Measurements from ENCODE around the gene GTF2H4.
A peak's percentile ranks its signal among the peaks of the same experiment; 100 is the strongest.
"Not testable (repeated sequence)": the region's sequence is repeated elsewhere in the genome, so short reads cannot be mapped to it uniquely, and the experiment has no call there.

Gene GTF2H4

DNA sequence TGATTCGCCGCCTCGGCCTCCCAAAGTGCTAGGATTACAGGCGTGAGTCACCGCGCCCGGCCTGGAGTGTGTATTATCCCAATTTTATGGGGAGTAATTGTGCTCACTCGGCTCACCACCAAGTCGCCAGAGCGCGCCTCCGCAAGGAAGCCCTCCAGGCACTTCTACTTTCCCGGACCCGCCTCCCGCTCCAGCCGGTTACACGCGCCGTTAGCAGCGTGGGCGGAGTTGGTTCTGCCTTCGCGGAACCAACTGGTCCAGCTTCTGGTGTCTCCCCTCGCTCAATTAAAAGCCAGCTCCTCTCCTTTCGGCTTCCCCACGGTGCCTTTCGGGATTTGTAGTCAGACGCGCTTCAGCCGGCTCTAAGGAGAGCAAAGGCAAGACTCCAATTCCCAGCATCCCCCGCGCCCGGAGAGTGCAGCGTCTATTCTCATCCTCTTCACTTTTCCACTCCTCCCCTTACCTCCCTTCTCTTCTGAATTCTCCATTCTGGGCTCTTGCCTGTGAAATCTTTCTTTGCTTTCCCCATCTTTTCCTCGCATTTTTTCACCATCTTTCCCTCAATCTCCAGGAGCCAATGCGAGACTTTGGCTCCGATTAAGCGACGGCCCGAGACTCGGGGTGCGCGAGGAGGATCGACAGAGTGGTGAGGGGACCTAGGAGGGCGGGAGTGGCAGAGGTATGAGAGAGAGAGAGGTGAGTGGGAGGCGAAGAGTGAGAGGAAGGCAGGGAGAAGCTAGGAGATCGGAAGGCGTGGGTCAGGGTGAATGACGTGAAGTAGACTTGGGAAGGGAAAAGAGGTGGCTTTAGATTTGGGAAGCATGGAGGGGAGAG lies at the start of gene GTF2H4:
GTF2H4 (plus strand) TSS at position 450 of the 834 bp plus-strand sequence.
- ATAC-seq = peak; percentile 99 to 100

DNA sequence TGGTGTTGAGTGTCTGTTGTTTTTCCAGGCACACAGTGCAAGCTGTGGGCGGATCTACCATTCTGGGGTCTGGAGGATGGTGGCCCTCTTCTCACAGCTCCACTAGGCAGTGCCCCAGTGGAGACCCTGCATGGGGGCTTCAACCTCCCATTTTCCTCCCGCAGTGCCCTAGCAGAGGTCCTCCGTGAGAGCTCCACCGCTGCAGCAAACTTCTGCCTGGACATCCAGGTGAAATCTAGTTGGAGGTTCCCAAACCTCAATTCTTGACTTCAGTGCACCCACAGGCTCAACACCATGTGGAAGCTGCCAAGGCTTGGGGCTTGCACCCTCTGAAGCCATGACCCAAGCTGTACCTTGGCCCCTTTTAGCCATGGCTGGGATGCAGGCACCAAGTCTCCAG lies 48.3 kb upstream of the GTF2H4 start:
- not testable (repeated sequence) for ATAC-seq

DNA sequence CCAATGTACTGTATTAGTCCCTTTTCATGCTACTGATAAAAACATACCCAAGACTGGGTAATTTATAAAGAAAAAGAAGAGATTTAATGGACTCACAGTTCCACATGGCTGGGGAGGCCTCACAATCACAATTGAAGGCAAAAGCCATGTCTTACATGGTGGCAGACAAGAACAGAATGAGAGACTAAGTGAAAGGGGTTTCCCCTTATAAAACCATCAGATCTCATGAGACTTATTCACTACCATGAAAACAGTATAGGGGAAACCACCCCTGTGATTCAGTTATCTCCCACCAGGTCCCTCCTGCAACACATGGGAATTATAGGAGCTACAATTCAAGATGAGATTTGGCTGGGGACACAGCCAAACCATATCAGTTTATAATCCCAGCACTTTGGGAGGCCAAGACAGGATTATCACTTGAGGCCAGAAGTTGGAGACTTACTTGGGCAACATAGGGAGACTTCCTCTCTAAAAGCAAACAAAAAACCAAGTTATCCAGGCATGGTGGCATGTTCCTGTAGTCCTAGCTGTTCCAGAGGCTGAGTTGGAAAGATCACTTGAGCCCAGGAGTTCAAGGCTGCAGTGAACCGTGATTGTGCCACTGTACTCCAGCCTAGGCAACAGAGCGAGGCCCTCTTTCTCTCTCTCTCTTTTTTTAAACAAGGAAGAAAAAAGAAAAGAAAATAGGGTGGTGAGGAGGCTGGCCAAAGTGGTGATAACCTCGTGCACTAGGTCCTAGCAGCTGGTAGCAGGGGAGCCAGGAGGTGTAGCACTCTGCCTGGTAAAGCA lies 46.6 kb upstream of the GTF2H4 start:
- peak; percentile 48 to 66 for ATAC-seq

DNA sequence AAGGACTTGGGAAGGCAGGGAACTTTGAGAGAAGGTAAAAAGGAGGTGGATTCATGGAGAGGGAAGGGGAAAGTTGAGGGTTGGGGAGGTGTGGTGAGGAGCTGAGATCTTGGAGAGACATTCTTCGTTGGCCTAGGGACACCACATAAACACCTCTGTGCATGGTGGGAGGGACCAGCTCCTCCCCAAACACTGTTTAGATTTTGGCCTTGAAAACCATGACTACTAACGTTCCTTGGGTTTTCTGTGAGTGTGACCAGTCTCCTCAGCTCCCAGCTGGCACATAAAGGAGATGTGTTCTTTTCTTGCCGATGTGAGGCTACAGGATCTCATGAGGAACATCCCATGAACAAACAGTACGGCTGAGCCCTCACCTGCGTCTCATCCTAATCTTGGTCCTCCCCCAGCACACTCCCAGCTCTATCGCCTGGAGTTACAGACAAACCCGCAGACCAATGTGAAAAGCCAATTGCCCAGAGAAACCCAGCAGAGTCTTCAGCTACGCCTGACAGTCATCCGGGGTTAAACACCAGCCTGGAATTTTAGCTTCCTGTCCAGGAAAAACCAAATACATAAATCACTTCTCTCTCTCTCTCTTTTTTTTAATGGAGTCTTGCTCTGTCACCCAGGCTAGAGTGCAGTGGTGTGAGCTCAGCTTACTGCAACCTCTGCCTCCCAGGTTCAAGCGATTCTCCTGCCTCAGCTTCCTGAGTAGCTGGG lies 45.7 kb upstream of the GTF2H4 start:
- ATAC-seq = no peak

DNA sequence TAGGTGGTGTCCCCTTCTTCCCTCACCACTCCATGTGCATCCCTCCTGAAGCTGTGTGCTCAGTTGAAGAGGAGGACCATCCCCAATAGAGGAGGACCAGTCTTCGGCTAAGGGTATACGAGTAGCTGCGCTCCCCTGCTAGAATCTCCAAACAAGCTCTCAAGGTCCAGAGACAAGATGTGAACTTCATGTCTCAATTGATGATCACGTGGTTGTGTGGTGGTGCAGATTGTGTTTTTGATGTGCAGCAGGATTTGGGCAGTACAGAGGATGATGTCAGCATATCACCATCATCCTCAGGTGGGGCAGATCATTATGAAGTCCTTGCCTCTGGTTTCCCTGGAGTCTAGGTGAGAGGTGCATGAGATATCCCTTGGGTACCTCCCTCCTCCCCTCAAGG lies 43.7 kb upstream of the GTF2H4 start:
- ATAC-seq = no peak

DNA sequence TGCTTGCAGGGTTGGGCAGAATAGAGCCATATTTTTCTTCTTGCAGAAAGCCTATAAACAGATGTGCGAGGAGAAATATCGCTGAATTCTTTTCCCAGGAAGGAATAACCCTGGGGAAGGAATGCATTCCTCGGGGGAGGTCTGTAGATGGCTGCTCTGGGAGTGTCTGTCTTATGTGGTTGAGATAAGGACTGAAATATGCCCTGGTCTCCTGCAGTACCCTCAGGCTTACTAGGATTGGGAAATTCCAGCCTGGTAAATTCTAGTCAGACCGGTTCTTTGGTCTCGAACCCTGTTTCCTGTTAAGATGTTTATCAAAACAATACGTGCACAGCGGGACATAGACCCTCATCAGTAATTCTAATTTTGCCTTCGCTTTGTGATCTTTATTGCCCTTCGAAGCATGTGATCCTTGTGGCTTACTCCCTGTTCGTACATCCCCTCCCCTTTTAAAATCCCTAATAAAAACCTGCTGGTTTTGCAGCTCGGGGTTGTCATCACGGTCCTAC lies 38.7 kb upstream of the GTF2H4 start:
- ATAC-seq = not testable (repeated sequence)

DNA sequence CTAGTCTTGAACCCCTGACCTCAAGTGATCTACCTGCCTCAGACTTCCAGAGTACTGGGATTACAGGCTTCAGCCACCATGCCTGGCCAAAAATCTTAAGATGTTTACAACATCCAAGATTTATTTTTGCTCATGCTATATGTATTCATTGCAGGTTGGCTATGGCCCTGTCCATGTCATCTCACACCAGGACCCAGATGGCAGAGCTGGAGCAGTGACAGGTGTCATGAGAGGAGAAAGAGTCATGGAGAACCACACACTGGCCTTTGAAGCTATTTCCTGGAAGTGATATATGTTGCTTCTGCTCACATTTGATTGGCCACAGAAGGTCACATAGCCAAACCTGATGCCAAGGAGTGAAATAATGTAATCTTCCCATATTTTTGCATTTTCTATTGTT lies 37.5 kb upstream of the GTF2H4 start:
- ATAC-seq = no peak

DNA sequence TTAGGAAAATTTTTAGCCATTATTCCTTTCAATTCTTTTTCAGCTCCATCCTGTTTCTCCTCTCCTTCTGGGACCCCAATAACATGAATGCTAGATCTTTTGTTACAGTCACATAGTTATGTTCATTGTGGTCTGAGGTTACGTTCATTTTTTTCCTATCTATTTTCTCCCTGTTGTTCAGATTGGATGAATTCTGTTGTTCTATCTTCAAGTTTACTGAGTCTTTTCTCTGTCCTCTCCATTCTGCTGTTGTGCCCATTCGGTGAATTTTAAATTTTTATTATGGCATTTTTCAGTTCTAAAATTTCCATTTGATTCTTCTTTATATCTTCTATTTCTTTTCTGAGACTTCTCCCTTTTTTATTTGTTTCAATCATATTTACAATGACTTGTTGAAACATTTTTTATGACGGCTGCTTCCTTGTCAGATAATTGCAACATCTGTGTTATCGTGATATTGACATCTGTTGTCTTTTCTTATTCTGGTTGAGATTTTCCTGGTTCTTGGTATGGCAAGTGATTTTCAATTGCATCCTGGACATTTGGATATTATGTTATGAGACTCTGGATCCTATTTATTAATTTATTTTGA lies 36.3 kb upstream of the GTF2H4 start:
- ATAC-seq = no peak

DNA sequence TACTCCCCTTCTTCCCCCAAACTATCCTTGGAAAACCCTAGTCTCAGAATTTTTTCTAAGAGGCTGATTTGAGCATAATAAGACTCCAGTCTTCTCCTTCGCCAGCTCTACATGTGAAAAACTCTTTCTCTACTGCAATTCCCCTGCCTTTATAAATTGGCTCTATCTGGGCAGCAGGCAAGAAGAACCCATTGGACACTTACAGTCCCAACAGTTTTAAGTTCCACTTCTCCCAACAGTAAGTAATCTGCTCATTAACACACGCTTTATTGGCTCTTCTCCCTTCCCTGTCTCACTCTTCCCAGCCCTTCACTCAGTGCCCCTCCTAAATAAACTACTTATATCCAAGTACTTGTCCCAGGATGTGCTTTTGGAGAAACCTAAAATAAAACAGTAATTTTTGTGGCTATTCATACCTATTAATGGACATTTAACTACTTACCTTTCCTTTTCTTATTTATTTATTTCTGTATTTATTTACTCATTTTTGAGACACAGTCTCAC lies 34.8 kb upstream of the GTF2H4 start:
- no peak for ATAC-seq

DNA sequence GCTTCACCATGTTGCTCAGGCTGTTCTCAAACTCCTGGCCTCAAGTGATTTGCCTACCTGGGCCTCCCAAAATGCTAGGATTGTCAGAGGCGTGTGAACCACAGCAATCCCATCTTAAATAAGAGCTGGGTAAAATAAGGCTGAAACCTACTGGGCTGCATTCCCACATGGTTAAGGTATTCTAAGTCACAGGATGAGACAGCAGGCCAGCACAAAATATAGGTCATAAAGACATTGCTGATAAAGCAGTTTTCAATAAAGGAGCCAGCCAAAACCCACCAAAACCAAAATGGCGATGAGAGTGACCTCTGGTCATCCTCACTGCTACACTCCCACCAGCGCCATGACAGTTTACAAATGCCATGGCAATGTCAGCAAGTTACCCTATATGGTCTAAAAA lies 34.2 kb upstream of the GTF2H4 start:
- not testable (repeated sequence) for ATAC-seq

DNA sequence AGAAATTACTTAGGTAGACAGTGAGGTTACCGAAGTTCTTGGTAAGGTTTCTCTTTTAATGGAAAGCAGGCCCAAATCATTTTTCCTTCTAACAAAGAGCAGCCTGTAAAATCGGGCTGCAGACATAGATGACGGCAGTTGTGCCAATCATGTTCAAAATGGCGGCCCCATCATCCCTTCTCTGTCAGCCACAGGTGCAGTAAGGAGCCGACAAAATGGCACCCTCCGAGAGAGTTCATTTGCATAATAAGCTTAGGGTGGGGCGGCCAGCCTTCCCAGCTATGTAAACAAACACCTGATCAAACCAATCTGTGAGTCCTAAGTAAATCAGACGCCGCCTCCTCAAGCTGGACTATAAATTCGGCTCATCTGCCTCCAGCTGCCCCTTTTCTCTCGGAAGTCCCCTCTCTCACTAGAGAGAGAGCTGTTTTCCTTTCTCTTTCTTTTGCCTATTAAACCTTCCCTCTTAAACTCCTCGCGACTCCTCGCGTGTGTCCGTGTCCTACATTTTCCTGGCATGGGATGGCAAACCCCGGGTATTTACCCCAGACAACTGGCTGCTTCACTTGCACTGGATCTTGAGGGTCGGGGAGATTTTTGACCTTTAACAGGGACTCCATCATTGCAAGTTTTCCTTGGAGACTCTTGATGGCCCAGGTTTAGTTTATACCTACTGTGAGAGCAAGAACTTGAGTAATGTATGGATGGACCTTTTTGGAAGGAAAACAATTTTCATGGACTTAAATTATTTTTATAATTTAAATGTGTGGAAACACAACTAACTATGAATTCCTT lies 32.6 kb upstream of the GTF2H4 start:
- ATAC-seq = no peak

DNA sequence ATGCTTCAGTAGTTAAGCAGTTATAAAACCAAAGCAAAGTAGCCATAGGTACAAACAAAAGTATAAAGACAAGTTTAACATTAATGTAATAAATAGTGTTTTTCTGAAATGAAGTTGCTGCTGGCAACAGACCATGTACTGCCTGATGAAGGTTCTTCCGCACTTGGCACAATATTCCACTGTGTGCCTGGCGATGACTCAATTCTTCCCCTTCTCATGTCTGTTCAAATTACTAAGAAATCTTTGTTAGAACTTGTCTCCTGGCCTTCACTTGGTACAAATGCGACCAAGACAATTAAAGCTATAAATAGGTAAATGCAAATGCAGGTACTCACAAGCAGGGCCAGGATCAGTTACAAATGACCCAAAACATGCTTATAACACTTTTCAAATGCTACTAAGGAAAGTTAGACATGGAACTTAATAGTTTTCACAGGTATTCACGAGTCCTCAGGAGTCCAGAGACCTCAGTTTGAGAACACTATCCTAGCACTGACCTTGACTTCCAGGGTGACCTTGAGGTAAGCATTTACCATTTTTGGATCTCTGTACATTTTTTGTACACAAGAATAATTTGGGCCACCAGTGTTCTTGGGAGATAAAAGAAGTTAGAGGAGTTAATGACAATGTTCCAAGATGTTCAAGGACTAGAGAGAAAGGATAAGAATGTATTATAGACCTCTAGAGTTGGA lies 31.8 kb upstream of the GTF2H4 start:
- ATAC-seq = no peak

DNA sequence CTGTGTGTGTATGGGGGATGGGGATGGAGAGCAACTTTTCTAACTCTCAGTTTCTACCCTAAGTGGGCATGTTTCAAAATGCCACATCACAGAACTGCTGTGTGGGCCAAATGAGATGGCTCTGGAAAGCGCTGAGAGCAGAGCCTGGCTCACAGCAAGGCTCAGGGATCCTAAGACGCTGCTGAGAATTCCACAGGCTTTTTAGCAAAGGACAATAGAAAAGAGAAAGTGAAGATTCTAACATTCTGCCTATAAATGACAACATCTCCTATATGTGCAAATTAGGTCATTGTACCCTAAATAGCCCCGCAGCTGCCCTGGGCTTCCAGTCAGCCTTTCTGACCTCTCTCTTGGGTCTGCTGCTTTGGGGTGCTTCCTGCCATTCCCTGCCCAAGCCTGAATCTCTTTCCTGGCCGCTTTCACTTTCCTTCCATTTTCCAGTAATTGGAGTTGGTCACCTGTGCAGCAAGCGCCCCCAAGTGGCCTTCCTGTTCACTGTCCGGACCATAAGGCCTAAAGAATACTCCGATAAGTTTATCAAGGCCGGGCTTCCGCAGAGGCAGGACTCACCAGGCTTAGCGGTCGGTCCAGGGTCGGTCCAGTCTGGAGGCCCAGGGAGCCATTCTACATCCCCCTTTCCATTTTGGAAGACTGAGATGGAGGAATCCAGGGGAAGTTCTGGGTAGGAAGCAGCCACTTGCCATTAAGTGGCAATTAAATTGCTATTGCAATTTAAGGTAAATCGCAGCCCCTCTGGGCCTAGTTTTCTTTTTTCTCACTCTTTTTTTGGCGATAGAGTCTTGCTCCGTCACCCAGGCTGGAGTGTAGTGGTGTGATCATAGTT lies 30.4 kb upstream of the GTF2H4 start:
- peak; percentile 75 to 77 for ATAC-seq

DNA sequence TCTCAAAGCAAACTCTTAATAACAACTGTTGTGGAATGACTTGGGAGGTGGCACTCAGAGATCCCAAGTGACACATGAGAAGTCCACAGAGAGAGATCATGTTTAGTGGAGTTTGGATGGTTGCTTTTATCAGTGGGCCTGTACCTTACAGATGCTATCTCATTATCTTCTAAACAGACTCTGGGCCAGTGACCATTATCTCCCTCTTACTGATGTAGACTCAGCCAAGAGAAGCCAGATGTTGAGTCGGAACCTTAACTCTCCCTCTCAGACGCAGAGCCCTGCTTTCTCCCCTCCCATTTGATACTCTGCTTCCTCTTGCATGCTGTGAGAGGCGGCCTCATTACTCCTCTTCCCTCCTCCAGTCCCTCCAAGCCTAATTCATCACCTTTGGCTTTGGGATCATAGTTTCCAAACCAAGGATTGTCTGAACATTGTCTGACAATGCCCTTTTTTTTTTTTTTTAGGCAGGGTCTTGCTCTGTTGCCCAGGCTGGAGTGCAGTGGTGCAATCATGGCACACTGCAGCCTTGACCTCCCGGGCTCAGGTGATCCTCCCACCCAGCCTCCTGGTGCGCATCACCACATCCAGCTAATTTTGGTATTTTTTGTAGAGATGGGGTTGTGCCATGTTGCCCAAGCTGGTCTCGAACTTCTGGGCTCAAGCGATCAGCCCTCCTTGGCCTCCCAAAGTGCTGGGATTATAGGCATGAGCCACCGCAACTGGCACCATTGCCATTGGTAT lies 28.2 kb upstream of the GTF2H4 start:
- no peak for ATAC-seq

DNA sequence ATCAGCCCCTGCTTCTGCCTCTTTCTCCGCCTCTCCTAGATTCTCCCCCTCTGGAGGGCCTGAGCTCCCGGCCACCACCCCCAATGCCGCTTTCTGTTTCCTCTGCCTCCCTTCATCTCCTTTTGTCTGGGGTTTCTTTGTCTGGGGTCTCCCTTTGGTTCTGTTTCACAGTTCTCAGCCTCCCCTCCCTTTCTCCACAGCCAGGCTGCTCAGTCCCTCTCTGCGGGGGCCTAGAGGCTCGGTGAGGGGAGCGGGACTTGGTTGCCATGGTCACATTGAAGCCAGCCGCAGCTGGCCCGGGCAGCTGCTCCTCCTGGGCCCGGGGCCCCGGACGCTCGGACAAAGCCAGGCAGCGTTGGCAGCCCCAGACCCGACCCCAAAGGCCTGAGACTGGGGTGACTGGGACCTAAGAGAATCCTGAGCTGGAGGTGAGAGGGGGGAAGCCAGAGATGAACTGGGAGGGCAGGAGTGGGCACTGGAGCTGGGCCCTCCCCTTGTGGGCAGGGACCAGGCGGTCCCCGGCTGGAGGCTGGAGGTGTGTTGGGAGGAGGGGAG lies 27.2 kb upstream of the GTF2H4 start:
- ATAC-seq = no peak

DNA sequence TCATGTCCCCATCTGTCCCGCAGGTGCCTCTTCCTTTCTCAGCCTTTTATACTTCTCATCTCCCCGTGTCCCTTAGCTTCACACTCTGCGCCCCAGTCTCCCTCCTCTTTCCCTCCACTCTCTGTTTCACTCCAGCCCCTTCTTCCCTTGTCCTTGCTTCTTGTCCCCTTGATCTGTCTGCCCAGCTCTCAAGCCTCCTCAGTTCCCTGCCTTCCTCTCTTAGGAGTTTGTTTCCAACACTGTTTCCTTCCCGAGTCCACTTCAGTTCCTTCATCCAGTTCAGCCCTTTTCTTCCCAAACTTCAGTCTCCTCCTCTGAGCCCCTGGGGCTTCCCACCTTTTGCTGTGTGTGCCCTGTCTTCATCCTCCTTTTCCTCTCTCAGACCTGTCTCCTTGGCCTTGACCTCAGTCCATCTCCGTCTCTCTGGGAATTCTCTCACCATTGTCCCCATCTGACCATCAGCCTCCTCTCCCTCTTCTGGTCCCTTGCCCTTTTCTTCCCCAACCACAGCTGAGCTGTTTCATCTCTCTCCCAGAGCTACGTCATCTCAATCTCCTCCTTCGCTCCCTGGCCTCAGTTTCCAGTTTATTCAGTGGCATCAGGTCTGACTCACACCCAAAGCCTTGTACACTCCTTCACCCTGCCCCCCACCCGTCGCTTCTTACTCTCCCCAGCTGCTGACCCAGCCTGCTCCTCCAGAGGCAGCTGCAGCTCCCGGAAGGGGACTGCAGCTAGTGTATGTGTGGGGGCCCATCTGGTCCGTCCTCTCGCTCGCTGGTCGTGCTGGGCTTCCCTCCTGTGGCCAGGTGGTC lies 26.4 kb upstream of the GTF2H4 start:
- no peak for ATAC-seq

DNA sequence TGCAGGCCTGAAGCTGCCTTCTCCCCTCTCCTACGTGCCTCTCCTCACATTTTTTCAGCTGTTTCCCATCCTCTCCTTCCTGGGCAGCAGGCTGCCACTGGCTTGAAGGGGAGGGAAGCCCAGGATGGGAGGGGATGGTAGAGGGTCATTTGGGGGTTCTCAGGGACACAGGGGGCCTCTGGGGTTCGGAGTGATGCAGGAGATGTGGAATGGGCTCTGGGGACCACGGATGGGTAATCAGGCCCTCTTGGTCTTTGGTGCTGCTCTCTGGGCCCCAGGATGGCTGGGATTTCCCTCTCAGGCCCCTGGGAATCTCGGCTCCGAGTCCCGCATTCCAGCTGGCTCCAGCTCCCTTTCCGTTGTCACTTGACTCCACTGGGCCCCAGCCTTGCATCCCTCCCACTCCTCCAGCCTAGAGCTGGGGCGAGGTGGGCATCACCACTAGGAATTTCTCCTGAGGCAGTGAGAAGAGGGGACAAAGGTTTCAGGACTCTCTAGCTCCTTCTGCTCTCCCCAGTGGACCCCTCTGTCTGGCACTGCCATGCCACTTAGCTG lies 25.7 kb upstream of the GTF2H4 start:
- ATAC-seq = no peak

Measured in activated CD4-positive, CD25-positive, alpha-beta regulatory T cell treated with anti-CD3 and anti-CD28 coated beads, Interleukin-2, amount 50 U/mL, for 24 hours (primary cell).